Lower leg skin (tissue), 4 donors: ENCODE results near the gene GRAMD2A. TPM values are rescaled to one million over a fixed set of nuclear protein-coding genes. Genes with fewer than 3 reads are reported as not detected.

Experiments used
- DNase-seq, 2 donors: peaks; one replicate each; pipeline ENCODE4 v3.0.0-alpha.2; 2019; ENCODE audit warnings: low spot score in 2 of 2
- H3K4me3 ChIP-seq: fragments of 200-600 bp; sonication (generic); 2 replicates; pipeline ENCODE4 v1.5.1; 2017; ENCODE audit warnings: mild to moderate bottlenecking, low read depth; ENCODE audit not compliant: poor library complexity, severe bottlenecking
- CTCF ChIP-seq, 3 donors: fragments of 450-650 bp; IDR thresholded peaks; one replicate each; pipeline ENCODE4 v1.5.1; 2016; ENCODE audit warnings: antibody characterized with exemption in 3 of 3, mild to moderate bottlenecking in 3 of 3, moderate library complexity in 2 of 3
- POLR2A ChIP-seq, 2 donors: fragments of 450-650 bp; IDR thresholded peaks; one replicate each; pipeline ENCODE4 v1.6.1; 2016 to 2017; ENCODE audit warnings: antibody characterized with exemption in 2 of 2, mild to moderate bottlenecking in 1 of 2, moderate library complexity in 1 of 2
- WGBS, 2 donors: methylation state at CpG; one replicate each; pipeline ENCODE4 v1.1.5; 2018; 5-methylcytosine and 5-hydroxymethylcytosine counted together
- intact Hi-C: fragments of 100-400 bp; cut with DNase I; formaldehyde crosslinking; loops from one replicate; pipeline ENCODE4 v1.15.0; 2023; ENCODE audit warnings: low total_unique reads
- total RNA-seq, 4 donors: library from RNA; depleted of rRNA; stranded (reverse); fragments of >200 nt; gene quantifications; one replicate each; pipeline ENCODE4 v1.1.0, GENCODE V29; 2016

The GRAMD2A gene
- total RNA-seq, 4 donors from 2014 or later, result 4.6 to 5.9 (median 5.1) TPM

GRCh38 chr15:72124218-72124617 lies 73.4 kb downstream of the GRAMD2A start:
- 24 to 40% methylated on average over 1 of the region's 1 CpG for WGBS, 2 donors
- no peak overlapping the region for H3K4me3 ChIP-seq
- TF ChIP-seq POLR2A (IDR thresholded peaks at IDR 0.05), result no peak
- no peak for TF ChIP-seq CTCF (IDR thresholded peaks at IDR 0.05)
- intact Hi-C loops, result no loop called here
- DNase-seq, result no peak

DNA sequence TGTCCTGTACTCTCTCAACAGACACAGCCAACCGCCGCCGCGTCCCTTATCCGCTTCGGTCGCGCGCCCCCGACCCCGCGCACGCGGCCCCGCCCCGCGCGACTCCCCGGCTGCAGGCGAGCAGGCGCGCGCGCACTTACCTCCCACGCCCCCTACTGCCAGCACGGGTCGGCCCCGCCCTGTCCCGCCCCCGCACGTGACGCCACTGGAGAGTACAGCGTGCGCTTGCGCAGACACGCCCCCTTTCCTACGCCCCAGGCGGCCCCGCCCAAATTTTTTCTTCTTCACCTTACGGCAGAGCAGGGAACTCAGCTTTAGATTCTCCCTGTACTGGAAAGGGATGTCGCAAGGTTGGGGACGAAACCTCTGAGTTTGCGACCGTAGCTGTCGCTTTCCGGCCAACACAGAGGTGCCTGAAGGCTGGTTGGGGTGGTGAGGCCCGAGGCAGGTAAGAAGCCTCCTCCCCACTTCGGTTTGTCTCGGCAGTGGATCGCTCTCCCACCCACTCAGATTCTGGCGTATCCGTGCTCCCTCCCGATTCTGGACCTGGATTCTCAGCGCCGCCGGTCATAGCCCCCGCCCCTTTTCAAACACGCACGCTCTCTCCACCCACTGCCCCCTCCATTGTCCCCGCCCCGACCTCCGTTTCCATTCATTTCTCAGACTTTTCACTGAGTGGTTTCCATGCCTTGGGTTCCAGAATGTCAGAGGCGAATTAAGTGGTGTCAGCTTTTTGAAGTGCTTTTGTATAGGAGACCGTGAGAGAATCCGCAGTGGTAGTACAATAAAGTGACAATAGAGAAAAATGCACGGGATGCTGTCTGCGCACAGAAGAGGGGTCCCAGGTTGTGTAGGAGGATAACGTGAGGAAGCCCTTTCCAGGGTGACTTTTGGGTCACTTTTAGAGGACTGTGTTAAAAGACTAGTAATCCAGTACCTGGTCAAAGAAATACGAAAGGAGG lies 79.3 kb downstream of the GRAMD2A start, which contains the start of the genes MYO9A and SENP8:
Gene MYO9A (minus strand): TSS at position 134 of the 962 bp plus-strand sequence. CDS start 71,587 bp downstream, outside the sequence.
Gene SENP8 (plus strand): TSS at position 387 of the 962 bp plus-strand sequence. CDS start 21,221 bp downstream, outside the sequence.
- TF ChIP-seq POLR2A (IDR thresholded peaks at IDR 0.05), result no peak
- no peak for TF ChIP-seq CTCF (IDR thresholded peaks at IDR 0.05)
- intact Hi-C loops, result no loop called here
- DNase-seq, result peak; percentile 97 to 100
- peak within 1 kb of the TSS; percentile 76 for H3K4me3 ChIP-seq
- WGBS, 2 donors, result 1% methylated on average over 40 to 47 of the region's 69 CpGs

DNA sequence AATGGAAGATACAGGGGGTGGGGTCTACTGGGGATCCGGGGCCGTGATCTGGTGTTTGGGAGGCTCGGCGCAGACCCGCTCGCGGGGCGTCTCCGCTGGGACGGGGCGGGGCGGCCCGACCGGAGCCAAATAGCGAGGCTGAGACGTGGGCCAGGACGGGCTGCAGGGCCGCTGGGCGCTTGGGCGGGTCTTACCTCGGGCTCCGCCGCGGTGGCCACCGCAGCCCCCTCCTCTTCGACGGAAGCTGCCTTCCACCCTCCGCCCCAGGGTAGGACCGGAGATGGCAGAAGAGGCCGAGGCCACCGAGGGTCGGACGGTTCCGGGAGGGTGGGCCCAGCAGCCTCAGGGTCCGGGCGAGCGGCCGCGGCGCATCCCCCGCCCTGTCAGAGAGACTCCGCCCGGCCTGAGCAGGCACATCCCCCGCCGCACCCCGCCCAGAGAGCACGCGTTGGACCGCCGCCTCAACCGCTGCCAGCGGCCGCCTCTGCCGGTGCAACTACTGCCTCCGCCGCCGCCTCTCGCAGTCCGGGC lies 80.0 kb downstream of the GRAMD2A start:
- H3K4me3 ChIP-seq, result peak overlapping the region; percentile 76
- intact Hi-C loops, result no loop called here
- TF ChIP-seq POLR2A (IDR thresholded peaks at IDR 0.05), result peak in 1 of 2 donors; percentile 1
- no peak for TF ChIP-seq CTCF (IDR thresholded peaks at IDR 0.05)
- WGBS, 2 donors, result 0 to 1% methylated on average over 24 to 38 of the region's 59 CpGs
- peak; percentile 78 to 97 for DNase-seq

DNA sequence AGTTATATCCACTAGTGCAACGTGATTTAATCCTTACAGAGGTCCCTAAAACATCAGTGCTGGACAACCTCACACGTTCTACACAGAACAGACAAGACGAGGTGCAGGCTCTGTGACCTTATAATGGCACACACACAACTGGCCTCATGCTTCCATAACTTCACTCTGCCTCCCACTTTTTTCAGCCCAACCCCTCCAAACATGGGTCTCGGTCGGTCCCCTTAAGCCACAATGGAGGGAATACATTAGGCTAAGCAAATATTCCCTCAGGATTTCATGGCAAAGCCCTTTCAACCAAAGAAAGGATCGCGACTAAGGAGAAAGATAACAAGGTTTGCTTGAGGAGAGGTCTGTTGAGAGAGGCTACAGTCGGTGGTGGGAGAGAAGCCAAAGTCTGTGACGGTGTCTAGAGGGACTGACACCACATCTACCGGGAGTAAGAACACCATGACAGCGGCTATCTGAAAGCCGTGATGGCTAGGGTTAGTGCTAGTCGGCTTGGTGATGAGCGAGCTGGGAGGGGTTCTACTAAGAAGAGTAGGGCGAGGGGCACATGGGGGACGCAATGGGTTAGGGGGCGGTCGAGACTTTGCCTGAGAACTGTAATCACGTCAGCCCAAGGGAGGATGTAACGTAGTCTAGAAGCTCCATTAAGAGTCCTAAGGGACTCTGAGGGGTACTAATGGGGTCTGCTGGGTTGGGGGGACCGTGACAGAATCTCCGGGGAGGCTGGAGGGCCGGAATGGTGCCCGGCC lies 80.7 kb downstream of the GRAMD2A start:
- no peak for TF ChIP-seq CTCF (IDR thresholded peaks at IDR 0.05)
- no peak for TF ChIP-seq POLR2A (IDR thresholded peaks at IDR 0.05)
- intact Hi-C loops, result no loop called here
- 0 to 1% methylated on average over 24 of the region's 24 CpGs for WGBS, 2 donors
- peak; percentile 53 to 90 for DNase-seq
- peak overlapping the region; percentile 76 for H3K4me3 ChIP-seq

DNA sequence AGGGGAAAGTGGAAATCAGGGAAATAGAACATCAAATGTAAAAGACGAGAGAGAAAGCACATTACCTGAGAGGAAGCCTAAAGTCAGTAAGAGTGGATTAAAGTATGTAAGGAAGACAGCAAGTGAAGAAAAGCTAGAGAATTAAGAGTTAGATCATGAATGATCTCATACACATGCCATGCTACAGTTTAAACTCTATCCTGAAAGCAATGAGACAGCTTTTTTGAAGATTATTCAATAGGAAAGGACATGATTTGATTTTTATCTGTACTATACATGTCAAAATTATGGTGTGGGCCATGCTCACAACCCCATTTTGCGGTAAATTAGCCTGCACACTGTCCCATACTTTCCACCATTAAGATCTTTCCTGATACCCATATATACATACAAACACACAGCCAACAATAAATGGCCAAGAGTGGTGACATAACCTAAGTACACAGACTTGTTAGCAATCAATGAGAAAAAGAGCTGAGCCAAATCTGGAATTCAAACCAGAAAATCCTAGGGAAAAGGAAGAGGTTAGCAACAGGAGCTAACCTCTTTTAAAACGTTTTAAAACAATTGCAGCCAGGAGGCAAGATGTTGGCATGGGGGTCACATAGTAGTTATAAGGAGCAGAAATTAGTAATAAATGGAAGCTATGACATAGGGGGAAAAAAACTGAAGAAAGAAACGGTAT lies 84.1 kb downstream of the GRAMD2A start:
- 71 to 74% methylated on average over 4 of the region's 4 CpGs for WGBS, 2 donors
- no peak for DNase-seq
- TF ChIP-seq POLR2A (IDR thresholded peaks at IDR 0.05) (no peak), CTCF (IDR thresholded peaks at IDR 0.05) (no peak)
- H3K4me3 ChIP-seq, result no peak overlapping the region
- intact Hi-C loops, result no loop called here
